GM21786 (cell line): ENCODE data around the gene NOD1.

Experiments
- ATAC-seq: cut with Tn5 transposase; IDR thresholded peaks from one replicate; pipeline ENCODE4 v1.9.1; 2021; ENCODE audit not compliant: unreplicated experiment

The NOD1 gene

GRCh38 chr7:30379131-30379530, 99.5 kb downstream of the NOD1 start:
- no peak for ATAC-seq

DNA sequence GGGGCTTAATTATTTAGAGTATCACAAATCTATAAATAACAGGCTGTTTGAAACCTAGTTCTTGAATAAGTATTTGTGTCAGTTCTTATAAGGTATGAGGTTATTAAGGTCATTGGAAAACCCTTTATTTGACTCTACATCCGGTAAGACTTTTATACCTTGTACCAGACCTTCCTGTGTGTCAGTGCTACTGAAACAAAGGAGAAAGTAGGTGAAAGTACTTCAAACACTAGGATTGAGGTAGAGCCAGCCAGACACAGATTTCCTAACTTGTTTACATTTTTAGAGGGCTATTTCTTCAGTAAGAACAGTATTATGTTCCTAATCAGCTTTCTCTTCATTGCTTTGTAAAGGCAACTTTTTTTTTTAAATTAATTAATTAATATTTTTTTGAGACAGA, 100.3 kb downstream of the NOD1 start:
- ATAC-seq: no peak
